ENCODE data around the gene GNAS-AS1.

The GNAS-AS1 gene

DNA sequence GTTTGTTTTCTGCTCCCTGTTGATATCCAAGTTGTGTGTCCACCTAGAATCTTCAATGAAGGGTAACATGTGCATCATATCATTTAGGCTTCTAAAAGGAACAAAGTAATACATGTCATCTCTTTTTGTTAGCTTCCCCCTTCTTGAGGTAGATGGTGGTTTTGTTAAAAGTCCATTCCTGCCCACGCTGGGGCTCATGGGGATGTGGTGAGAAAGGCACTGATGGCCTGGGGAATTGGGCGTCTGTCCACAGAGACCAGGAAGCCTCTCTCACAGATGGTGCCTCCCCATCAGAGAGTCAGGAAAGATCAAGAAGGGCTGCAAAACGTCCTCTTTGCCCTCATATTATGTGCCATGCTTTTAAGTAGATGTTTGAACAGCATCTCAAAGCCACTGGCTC is 34.3 kb upstream of the GNAS-AS1 start:
- no peak for DNase-seq

- DNase-seq = peak; percentile 70
Observed at GRCh38 chr20:58883241-58883691, 32.6 kb upstream of the GNAS-AS1 start.

GRCh38 chr20:58882704-58883089 is 32.0 kb upstream of the GNAS-AS1 start:
- no peak for DNase-seq

DNA sequence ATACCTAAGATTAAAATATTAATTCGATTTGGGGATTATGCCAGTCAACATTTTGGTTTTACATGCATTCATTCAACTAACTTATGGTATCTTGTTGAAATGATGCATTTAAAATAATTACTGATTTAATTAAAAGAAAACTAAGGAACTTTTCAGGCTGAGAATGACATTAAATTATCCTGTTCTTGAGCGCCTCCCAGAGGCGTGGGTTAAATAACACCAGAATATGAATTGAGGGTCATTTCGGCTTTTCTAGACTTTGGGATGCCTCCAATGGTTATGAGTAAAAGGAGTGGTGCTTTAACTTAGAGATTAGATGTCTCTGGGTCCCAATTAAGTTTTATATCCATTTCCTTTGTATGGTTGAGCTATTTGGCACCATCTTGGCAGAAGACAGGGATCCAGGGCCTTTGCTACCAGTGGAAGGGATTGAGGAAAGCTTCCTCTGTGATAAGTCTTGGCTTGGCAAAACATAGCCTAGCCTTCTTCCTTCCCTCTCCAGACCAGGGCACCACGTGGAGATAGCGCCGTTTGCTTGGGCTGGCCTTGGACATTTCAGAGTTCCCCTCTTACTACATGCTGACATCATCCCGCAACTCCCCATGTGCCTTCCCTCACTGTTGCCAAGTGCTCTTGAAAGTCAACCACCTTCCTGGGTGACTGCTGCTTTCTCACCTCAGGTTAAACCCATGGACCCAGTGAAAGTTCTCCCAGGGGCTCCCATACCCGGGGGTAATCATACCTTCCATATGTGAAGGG is 30.5 kb upstream of the GNAS-AS1 start:
- DNase-seq = no peak

DNA sequence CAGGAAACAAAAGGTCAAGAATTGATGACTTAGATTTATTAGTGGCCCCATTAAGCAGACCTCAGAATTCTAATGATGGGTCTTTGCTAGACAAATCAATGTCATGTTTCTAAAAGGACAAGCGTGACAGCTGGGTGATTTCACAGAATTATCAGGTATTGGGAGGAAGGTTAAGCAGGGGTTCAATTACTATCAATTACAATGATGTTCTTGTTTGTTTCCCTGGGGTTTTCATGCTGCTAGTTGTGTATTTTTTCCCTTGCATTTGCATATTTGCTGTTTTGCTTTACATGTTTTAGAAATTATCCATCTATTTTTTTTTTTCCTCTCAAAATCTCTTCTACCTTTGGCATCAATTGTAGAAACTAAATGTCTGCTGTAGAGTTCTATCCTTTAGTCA is 29.7 kb upstream of the GNAS-AS1 start:
- DNase-seq = no peak

DNA sequence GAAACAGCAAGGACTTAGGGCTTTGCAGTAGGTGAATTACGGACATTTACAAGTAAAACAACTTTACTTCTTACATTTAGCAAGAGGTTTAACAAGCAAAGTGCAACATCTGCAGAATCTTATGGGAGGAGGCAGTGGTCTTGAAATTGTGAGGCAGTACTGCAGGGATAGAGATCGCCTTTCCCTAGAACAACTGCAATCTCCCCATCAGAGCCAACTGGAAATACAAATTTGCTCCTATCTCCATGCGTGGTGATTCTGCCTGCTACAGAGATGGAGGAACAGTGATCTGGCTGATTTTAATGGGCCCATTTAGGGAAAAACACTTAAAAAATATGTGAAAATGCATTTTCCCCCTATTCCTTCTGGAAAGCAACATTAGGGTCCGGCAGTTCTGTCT is 27.7 kb upstream of the GNAS-AS1 start:
- no peak for DNase-seq

DNA sequence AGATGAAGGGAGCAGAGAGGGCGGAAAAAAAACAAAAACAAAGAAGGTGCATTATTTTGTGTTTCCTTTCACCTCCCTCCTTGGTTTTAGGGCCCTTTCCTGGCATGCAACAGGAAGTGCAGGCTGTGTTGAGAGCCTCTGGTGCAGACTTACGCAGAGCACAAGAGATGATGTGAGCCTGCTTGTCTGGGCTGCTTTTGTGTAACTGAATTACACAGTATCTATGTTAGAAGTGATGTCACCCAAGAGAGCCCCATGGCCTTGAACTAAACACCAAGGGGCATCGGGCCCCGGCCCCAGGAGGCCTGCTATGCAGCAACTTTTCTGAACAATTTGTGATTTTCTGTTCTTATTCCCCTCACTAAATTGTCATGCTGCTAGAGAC is 27.3 kb upstream of the GNAS-AS1 start:
- DNase-seq = no peak

DNA sequence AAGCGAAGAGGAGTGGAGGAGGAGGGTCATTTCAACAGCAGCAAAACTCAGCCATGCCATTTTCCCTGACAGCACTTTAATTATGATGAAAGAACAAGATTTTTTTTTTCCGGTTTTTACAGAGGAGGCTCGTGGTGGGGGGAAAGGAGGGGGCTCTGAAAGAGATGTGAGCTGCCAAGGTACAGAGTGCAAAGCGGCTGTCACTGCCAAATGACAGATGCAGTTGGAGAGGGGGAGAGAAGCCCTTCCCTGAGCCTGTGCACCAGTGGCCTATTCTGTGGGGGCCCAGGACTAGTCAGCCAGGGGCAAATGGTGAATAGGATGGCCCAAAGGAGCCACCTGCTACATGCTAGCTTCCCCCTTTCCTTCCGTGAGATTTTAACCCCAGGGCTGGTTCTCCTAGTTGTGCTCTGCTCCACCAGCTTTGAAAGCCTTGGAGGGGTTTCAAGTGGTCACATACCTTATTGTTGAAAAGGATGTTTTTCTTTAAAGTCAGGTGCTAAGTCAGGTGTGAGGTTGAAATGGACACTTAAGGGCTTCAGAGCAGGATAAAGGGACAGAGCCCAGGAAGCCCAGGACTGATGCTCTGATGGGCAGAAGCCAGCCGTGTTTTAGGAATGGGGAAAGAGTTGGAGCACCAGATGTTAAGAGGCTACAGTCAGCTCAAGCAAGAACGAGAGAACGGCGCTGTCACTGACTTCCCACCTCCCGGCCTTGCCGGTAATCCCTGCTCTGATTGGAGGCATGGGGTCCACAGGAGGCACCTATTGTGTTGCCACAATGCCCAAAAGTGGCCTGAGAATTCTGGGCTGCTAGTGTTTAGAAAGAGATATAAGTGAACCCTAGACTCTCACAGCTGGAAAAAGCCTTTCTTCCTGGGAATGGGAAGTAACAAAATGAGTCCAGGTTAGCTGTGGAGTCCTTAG is 26.6 kb upstream of the GNAS-AS1 start:
- DNase-seq = no peak

GRCh38 chr20:58876437-58876836 is 25.7 kb upstream of the GNAS-AS1 start:
- no peak for DNase-seq

GRCh38 chr20:58875541-58876134 is 24.9 kb upstream of the GNAS-AS1 start:
- no peak for DNase-seq

GRCh38 chr20:58875111-58875510 is 24.4 kb upstream of the GNAS-AS1 start:
- no peak for DNase-seq

- DNase-seq = no peak
Observed at GRCh38 chr20:58874469-58874868, 23.8 kb upstream of the GNAS-AS1 start.

DNA sequence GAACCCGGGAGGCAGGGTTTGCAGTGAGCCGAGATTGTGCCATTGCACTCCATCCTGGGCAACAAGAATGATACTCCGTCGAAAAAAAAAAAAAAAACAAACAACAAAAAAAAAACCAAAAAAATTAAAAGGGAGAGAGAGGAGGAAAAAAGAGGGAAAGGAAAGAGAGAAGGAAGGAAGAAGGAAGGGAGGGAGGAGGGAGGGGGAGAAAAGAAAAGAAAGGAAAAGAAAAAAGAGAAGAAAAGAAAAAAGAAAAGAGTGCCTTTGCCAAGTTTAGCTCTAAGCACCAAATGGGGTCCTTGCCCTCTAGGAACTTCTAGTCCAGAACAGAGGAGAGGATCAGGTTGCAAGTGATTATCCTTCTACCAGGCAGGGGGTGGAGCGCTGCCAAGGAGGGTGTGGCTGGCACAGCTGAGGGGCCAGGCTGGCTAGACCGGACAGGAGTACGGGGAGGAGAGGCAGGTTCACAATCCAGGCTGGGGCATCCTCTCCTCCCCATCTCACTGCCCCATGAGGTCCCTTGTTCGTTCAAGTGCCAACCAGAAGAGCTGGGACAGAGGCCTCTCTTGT is 20.9 kb upstream of the GNAS-AS1 start:
- no peak for DNase-seq

DNA sequence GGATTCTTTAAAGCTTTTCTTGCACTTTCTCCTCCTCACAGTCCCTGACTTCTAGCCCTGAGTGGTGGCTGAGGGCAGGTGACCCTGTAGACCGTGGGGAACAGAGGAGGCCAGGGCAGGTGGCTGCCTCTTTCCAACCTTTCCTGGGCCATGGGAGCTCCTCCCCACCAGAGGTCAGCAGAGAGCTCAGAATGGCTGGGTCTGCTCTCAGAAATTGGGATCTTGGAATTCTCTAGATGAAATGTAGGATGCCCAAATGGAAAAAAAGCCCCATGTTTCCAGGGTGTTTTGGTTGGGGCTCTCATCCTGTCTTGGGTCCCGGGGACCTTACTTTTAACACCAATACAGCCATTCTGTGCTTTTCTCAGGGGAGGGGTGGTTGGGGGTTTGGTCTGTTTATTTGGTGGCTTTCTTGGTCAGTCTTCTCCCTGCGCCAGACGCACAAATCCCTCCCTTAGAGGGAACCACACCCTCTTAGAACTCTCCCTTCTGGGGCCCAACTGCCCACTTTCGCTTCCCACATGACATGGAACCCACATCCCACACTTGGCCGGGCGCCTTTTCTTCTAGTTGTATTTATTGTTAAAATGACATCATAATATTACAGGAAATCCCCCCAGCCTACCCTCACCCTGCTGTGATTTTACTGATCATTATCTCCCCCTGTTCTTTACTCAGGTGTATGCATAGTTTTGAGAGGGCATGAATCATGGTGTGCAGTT is 19.8 kb upstream of the GNAS-AS1 start:
- DNase-seq = peak; percentile 88

DNA sequence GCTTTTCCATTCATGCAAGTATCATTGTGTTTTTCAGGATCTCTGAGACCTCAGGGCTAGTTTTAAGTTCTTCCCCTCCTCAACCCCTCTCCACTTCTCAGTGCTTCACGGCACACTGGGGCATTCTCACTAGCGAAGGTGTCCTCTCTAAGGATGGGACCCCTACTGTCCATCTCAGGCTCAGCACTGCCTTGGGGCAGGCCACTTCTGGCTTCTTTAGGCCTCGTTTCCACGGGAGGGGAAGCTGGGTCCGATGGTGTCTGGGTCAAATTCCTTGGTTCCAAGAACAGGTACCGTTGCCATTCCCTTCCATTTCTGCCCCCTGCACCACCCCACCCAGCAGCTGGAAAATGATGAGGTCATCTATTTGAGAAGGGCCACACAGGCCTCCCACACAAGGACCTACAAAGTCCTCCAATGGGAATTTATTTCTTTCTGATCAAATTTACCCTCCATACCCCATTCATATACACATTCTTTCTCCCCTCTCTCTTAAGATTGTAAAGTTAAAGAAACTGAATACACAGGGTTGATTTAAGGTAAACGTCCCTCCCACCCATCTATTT is 19.0 kb upstream of the GNAS-AS1 start:
- DNase-seq = no peak

- DNase-seq = no peak
Observed at GRCh38 chr20:58868795-58869194, 18.1 kb upstream of the GNAS-AS1 start.

- no peak for DNase-seq
Observed at GRCh38 chr20:58867211-58867610, 16.5 kb upstream of the GNAS-AS1 start.

DNA sequence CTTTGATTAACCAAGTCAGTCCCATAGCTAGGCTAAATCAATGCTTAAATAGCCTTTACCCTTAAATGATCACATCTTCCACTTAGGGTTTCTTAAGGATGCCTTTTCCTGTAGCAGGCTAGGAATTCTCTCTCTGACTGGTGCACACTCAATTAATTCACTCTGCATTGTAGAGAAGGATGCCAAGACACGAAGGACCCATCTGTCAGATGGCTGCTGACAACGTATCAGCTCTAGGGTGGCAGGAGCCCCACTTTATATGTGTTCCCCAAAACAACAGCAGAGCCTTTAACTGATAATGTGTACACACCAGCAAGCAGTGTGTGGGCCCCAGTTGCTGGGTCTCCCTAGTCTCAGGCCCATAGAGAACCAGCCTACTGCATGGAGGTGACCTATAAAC is 15.1 kb upstream of the GNAS-AS1 start:
- DNase-seq = no peak

DNA sequence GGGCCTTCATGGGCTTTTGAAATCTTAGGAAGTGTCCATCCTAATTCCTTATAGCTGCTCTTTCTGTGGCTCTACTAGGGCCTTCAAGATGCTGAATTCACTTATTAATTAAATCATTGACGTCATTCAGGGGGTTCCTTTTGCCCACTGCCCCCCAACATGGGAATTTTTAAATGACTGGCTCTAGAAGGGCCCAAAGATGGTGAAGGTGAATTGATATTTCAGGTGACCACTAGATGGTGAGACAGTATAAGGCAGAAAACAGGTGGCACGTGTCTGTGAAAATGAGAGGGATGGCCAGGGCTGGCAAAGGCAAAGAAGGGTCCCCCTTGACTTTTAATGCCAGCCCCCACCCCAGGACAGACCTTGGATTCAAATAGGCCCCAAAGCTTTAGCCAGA is 13.6 kb upstream of the GNAS-AS1 start:
- no peak for DNase-seq

GRCh38 chr20:58863044-58863790 is 12.5 kb upstream of the GNAS-AS1 start:
- DNase-seq = no peak

All from right forelimb (tissue), 1 donor.